Panc1 (cell line): ENCODE data around the gene HOXA10.

Experiments used
- SIN3A ChIP-seq: IDR thresholded peaks from 2 replicates; pipeline ENCODE4 v1.6.1; 2012; ENCODE audit warnings: low read depth, mild to moderate bottlenecking, low read length, moderate library complexity, borderline replicate concordance; ENCODE audit not compliant: insufficient read depth
- TCF7L2 ChIP-seq: IDR thresholded peaks from 2 replicates; pipeline ENCODE4 v1.6.1; 2011; ENCODE audit warnings: mild to moderate bottlenecking, low read depth, low read length, inconsistent platforms
- TF ChIP-seq, protein P1 (sequence below): fragments of 450-650 bp; IDR thresholded peaks from 2 replicates; pipeline ENCODE4 v1.5.1; 2017; ENCODE audit warnings: mild to moderate bottlenecking

DNA sequence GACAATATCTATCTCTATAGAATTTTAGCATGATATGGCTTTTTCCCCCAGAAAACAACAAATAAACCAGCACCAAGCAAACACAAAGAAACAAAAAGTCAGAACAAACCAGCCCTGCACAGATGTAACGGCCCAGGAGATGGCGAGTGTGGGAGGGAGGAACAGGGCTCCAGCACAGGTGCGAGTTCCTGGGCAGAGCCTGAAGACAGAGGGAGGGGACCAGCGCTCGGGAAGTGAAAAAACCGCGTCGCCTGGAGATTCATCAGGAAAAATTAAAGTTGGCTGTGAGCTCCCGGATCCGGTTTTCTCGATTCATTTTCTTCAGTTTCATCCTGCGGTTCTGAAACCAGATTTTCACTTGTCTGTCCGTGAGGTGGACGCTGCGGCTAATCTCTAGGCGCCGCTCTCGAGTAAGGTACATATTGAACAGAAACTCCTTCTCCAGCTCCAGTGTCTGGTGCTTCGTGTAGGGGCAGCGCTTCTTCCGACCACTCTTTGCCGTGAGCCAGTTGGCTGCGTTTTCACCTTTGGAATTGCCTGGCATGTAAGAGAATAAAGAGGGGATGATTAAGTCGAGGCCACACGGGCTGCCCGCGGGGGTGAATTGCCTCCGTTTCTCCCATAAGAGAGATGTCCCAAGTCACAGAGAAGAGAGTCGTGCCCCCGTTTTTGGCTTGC lies 2.3 kb downstream of the HOXA10 start:
- TF ChIP-seq, protein P1, sequence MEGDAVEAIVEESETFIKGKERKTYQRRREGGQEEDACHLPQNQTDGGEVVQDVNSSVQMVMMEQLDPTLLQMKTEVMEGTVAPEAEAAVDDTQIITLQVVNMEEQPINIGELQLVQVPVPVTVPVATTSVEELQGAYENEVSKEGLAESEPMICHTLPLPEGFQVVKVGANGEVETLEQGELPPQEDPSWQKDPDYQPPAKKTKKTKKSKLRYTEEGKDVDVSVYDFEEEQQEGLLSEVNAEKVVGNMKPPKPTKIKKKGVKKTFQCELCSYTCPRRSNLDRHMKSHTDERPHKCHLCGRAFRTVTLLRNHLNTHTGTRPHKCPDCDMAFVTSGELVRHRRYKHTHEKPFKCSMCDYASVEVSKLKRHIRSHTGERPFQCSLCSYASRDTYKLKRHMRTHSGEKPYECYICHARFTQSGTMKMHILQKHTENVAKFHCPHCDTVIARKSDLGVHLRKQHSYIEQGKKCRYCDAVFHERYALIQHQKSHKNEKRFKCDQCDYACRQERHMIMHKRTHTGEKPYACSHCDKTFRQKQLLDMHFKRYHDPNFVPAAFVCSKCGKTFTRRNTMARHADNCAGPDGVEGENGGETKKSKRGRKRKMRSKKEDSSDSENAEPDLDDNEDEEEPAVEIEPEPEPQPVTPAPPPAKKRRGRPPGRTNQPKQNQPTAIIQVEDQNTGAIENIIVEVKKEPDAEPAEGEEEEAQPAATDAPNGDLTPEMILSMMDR, result no peak
- no peak for TF ChIP-seq TCF7L2
- TF ChIP-seq SIN3A, result no peak
